Putamen (tissue), 1 donor: ENCODE results near the gene MAP4K4.
A peak's percentile ranks its signal among the peaks of the same experiment; 100 is the strongest.

Source experiments
- DNase-seq: peaks from one replicate; pipeline ENCODE4 v3.0.0-alpha.2; 2016; ENCODE audit warnings: low spot score

Gene MAP4K4

GRCh38 chr2:101723371-101724124 lies 26.0 kb downstream of the MAP4K4 start:
- no peak for DNase-seq

DNA sequence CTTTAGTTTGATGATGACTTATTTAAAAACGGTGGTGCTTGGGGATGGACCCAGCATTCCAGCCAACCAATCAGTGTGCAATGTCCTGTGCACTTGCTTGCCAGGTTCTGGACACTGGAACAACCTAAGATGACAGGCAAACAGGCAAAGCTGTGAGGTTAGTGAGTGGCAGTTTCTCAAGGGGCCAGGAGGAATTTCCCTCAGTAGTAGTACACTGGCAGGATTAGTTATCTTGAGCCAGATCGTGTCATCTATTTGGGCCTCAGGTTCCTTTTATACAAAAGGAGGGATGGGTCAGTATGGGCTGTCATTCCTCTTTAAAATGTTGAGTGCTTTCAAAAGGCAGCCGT lies 26.6 kb downstream of the MAP4K4 start:
- no peak for DNase-seq

DNA sequence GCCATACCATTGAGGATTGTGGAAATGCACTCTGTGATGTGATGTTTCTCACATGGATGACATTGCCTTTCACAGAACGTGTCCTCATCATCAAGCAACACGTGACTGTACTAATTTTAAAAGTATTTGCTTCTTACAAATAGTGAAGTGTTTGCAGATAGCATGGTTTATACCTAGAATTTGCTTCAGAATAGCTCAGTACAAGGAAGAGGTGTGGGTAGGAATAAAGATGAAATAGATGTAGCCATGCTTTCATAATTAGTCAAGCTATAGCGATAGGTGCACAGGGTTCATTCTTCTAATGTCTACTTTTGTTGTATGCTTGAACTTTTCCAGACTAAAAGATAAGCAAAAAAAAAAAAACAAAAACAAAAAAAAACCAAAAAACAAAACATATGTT lies 27.5 kb downstream of the MAP4K4 start:
- no peak for DNase-seq

DNA sequence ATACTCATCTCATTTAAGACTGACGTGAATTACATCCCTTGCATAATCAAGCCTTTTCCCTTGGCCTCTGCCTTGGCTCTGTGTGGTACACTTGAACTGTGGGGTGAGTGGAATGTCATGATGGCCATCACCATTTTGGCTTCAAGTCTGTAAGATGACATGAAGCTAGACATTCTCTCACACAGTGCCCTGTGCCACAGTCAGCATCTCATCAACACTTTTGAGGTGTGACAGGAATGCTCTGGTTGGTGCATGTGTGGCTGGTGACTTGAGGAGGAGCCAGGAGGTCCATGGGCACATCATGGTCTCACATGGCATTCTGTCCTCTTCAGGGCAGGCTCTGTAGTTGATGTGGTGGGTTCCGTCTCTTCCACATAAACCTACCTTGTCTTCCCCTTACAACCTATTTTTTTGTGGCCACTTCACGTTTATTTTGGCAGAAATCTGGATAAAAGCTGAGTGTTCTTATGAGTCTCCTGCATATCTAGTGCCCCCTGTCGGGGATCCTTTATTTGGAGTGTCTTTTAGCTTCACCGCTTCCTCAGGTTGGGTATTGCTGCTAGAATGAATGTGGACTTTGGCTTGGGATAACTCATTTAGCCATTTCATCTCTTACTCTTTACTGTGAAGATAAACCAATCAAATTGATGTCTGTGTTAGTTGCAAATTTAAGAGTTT lies 28.1 kb downstream of the MAP4K4 start:
- DNase-seq = no peak

- DNase-seq = no peak
Measured at GRCh38 chr2:101728865-101729264, 31.4 kb downstream of the MAP4K4 start.

GRCh38 chr2:101729521-101730190 lies 32.1 kb downstream of the MAP4K4 start:
- DNase-seq = no peak

GRCh38 chr2:101731221-101732054 lies 33.9 kb downstream of the MAP4K4 start:
- no peak for DNase-seq

DNA sequence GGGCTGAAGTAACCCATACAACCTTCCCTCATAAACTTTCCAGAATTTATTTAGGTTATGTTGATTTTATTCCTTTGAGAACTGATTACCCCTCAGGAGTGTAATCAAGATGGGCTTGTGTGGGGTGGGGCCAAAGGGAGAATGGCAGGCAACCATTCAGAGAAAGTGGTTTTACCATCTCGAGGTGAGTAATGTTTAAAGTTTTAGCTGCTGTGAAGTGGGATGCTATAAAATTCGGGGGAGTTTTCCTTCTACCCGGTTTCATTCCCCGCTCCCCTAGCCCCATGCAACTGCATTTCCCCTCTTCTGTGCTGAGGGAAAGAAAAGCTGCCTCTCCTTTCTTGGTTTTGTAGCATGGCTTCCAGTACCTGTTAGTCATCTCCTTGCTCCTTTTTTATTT lies 34.7 kb downstream of the MAP4K4 start:
- DNase-seq = no peak

DNA sequence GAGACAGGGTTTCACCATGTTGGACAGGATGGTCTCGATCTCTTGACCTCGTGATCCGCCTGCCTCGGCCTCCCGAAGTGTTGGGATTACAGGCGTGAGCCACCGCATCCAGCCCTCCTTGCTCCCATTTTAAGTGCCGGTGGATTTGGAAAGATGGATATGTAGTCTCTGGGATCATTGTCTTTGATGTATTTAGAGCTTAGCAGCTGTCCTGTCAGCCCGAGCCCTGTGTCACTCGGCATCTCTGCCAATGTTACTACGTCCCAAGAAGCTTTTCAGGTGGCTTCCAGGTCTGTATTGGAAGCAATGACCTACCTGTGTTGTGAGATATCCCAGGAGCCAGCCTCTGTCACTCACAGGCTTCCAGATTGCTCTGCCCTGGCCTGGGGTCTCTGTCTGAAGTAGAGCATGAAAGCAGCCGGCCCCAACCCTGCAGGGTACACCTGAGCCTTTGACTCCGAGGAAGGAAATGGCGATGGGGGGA lies 35.3 kb downstream of the MAP4K4 start:
- no peak for DNase-seq

GRCh38 chr2:101733257-101733993 lies 35.9 kb downstream of the MAP4K4 start:
- DNase-seq = no peak

DNA sequence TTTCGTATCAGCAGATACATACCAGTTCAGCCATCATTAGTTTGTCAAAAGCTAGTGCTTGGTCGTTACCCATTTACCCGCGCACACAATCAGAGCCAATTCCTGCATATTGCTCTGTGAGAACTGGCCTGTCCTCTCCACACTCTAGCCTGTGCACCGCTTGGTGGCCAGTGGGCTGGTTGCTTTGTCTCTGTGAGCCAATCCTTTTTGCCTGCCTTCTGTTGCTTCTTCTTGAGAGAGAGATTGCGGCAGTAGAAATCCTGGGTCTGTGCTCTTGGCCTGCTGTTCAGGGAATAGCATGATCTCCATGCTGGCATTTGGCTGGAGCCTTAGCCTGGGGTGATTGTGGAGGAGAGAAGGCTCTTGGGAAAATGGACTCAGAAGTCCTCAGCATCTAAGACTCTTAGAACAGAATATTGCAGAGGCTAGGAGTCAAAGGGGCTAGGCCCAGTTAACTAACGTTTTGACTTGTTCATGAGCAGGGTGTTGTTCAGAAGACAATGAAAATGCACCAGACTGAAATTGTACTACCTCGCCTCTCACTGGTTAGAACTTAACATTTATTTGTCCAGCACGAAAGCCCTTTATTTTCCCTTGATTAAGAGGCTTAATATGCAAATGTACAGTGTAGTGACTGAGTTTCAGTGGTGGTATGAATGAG lies 37.1 kb downstream of the MAP4K4 start:
- no peak for DNase-seq

DNA sequence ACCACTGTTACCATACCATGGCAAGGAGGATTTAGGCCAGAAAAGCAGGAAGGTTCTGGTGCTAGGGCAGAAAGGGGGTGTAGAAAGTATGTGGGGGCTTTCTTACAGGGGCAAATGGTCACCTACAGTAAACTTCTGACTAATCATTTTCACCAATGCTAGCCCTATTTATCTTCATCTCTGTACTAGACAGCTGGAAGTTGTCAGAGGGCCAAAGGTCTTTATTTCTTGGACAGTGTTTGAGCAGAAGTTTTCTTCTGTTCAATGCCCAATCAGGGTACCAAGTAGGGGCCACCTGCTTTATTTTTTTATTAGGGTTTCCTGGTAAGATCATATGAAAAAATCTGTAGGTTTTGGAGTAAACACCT lies 37.6 kb downstream of the MAP4K4 start:
- no peak for DNase-seq

DNA sequence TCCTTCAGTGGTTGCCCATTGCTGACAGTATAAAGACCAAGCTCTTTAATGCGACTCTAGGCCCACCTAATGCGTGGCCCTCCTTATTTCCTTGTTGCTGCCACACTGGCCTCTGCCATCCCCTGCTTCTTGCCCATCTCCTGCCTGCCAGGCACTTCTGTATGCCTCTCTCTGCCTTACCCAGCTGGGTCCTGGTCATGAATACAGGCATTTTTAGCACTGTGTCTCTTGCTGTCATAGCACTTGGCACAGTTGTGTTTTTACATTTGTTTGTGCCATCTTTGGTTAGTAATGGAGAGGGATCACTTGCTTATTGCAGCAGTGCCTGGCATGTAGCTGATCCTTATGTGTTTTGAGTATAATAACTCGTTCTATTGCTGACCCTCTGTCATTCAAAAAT lies 38.7 kb downstream of the MAP4K4 start:
- peak; percentile 86 for DNase-seq

DNA sequence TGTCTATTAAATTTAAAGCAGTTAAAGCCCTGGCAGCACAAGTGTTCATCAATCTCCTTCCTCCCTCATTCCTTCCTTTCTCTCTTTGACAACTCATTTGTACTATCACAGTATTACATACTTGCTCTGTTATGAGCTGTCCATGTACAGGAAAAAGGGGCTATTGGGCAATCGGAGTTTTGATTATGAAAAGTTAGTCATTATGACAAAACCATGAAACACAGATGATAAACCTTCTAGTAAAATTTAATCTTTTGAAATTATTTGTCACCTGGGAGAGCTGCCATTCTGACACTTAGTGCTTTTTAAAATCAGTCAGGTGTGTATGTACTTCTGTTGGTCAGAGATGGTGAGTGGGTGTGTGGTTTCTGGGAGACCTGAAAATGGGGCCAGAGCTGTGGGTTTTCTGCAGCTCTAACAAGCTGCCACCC lies 39.4 kb downstream of the MAP4K4 start:
- no peak for DNase-seq

DNA sequence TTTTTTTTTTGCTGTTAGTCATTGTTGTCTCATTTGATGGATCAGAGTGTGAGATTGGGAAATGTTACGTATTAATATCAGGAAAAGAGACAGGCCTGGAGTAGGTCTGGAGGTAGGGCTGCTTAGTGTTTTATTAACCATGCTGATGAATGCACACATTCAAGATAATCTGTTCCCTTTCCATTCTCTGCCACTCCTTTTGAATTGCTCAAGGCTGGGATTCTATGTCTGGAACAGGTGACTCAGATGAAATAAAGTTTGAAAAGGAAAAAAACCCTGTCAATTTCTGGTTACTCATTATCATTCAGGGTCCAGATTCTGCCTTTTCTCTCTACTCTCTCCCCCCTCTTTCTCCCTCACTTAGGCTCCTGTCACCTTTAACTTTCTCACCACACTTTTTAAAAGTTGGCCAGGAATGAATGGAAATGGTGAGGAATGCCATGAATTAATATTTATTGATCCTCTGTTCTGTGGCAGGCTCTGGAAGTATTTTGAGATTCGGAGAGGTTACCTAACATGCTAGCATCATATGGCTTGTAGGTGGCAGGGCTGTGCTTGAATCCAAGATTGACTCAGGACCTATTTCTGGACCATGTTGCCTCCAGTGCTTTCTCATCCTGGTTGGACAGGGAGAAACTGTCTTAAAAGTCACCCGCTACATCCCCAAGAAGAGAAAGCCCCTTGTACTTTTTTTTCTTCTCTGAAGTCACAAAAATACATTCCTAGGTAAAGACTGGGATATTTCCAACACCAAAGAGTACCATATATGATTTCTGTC lies 40.2 kb downstream of the MAP4K4 start:
- DNase-seq = no peak

DNA sequence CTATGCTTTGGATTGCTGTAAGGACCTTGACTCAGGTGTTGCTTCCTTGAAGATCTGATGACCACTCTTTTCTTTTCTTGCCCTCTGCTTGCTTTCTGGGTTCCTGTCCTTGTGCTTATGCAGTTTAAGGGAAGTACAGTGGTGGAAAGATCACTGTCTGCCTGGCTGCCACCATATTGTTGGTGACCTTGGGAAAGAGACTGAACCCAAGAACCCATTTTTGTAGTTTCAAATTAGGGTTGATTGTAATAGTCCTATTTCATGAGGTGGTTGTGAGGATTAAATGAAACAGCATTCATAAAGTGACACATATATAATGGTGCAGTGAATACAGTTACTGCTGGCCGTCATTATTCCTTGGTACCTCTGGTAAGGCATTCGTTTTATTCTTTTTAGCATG lies 41.1 kb downstream of the MAP4K4 start:
- DNase-seq = no peak

DNA sequence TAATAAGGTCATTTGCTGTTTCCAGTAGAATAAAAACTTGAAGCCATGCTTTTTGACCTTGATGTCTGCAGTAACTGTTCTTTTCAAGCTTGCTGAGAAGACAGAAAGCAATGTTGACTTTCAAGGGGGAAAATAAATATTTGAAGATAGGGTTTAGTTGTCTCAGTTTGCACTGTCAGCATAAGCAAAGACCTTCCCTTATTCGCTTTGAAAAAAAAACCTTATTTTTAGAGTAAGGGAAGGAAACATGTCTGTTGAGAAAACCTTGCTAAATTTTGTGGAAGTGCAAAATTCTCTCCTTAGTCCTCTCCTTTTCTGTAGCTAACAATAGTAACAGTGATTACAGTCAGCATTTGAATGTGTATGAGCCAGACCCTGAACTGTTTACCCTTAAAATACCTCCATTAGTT lies 43.1 kb downstream of the MAP4K4 start:
- DNase-seq = no peak

- DNase-seq = no peak
Measured at GRCh38 chr2:101741775-101742520, 44.4 kb downstream of the MAP4K4 start.

DNA sequence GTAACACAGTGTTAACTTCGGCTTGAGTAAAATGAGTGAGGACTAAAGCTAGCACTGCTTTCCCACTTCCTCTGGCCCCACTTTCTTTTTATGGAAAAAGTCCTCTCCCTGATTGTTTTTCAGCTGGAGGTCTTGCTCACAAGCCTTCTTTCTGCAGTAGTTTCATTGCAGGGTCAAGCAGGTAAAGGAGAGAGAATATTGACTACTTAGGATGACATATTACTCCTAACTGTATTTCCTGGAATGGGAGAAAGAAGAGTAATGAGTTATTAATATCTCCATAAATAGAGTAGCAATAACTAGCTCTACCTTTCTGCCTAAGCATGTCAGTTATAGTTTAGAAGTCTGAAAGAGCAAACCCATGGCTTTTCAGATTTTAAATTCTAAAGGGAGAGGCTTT lies 45.0 kb downstream of the MAP4K4 start:
- no peak for DNase-seq
